SK-N-MC (cell line): ENCODE data around the gene POLR2H.

Source experiments
- EZH2 ChIP-seq: fragments of 200-600 bp; sonication (generic); IDR thresholded peaks from one replicate; pipeline ENCODE4 v1.6.1; 2017; ENCODE audit warnings: antibody characterized with exemption
- FOXP2 ChIP-seq: optimal IDR thresholded peaks from 2 replicates; pipeline ENCODE3; 2011; ENCODE audit warnings: mild to moderate bottlenecking, moderate library complexity; ENCODE audit not compliant: insufficient read depth; ENCODE audit errors: extremely low read length, control extremely low read depth
- POLR2AphosphoS5 ChIP-seq: IDR thresholded peaks from 2 replicates; pipeline ENCODE4 v1.6.1; 2012; ENCODE audit warnings: mild to moderate bottlenecking, low read depth, low read length, borderline replicate concordance

- TF ChIP-seq EZH2, result no peak
- no peak for TF ChIP-seq POLR2AphosphoS5
- TF ChIP-seq FOXP2, result no peak
Observed at GRCh38 chr3:184389935-184390528, 28.5 kb downstream of the POLR2H start.
